ENCODE results near the gene NUP93. TPM values are rescaled to one million over a fixed set of nuclear protein-coding genes. Genes with fewer than 3 reads are reported as not detected.
A peak's percentile ranks its signal among the peaks of the same experiment; 100 is the strongest.
"Not testable (repeated sequence)": the region's sequence is repeated elsewhere in the genome, so short reads cannot be mapped to it uniquely, and the experiment has no call there.

Gene NUP93
- total RNA-seq, 1 experiment from 2014 or later = 60.2 TPM

DNA sequence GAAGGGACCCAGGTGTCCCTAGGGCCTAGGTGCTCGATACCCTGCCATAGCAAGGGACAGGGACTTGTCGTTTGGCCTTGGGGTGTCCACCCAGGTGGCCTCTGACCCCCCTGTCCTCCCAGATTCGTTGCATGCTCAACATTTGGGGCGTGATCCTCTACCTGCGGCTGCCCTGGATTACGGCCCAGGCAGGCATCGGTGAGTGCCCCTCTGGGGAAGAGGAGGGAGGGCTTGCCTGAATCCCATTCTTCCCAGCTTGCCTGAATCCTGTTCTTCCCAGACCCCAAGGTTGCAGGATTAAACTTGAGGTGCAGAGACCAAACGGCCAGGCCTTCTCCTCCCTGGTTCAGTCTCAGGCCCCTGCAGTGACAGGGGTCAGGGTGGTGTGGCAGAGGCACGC lies 138.2 kb downstream of the NUP93 start:
- Mint-ChIP-seq H3K4me3 (ENCODE audit: unreplicated experiment) (no peak overlapping the region), H3K27me3 (ENCODE audit: insufficient read depth, unreplicated experiment) (no peaks in the 10 kb centered on the region), H3K9me3 (ENCODE audit: unreplicated experiment) (no peaks in the 10 kb centered on the region), H3K36me3 (ENCODE audit: insufficient read depth, unreplicated experiment) (no peaks in the 10 kb centered on the region), H3K27ac (ENCODE audit: low read depth, unreplicated experiment) (no peak overlapping the region), H3K4me1 (ENCODE audit: insufficient read depth, unreplicated experiment) (peaks cover 5% of the 10 kb centered on the region)
- CTCF ChIA-PET = interaction anchor here (0.6 to 3.5 kb wide), 19 partner anchors 10 to 818 kb away, joined by 3 to 27 read pairs (median 4); no protein-coding TSS in a partner anchor
- no TSS peak for BruUV-seq (replicated peaks)
- intact Hi-C loops (cut with micrococcal nuclease) = loop anchor here (5.0 kb wide), 2 partner anchors 64 to 214 kb away; partner anchors contain the start of gene HERPUD1
- POLR2A ChIA-PET = interaction anchor here (0.7 to 2.4 kb wide), 2 partner anchors 21 to 64 kb away, joined by 3 to 12 read pairs; partner anchors contain the start of gene HERPUD1
- TF ChIP-seq, protein P1, sequence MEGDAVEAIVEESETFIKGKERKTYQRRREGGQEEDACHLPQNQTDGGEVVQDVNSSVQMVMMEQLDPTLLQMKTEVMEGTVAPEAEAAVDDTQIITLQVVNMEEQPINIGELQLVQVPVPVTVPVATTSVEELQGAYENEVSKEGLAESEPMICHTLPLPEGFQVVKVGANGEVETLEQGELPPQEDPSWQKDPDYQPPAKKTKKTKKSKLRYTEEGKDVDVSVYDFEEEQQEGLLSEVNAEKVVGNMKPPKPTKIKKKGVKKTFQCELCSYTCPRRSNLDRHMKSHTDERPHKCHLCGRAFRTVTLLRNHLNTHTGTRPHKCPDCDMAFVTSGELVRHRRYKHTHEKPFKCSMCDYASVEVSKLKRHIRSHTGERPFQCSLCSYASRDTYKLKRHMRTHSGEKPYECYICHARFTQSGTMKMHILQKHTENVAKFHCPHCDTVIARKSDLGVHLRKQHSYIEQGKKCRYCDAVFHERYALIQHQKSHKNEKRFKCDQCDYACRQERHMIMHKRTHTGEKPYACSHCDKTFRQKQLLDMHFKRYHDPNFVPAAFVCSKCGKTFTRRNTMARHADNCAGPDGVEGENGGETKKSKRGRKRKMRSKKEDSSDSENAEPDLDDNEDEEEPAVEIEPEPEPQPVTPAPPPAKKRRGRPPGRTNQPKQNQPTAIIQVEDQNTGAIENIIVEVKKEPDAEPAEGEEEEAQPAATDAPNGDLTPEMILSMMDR (IDR thresholded peaks at IDR 0.05; ENCODE audit: unreplicated experiment) = no peak
- no peak for DNase-seq (ENCODE audit: unreplicated experiment)

DNA sequence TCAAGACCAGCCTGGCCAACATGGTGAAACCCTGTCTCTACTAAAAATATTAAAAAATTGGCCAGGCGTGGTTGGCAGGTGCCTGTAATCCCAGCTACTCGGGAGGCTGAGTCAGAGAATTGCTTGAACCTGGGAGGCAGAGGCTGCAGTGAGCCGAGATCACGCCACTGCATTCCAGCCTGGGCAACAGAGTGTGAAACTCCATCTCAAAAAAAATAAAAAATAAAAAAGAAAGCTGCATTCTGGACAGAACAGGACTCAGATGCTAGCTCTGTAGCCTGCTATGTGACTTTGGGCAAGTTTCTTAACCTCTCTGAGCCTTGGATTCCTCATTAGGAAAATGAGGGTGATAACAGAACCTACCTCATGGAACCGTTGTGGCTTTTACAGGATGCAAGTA lies 138.8 kb downstream of the NUP93 start:
- H3K36me3 Mint-ChIP-seq (ENCODE audit: insufficient read depth, unreplicated experiment); H3K27ac Mint-ChIP-seq (ENCODE audit: low read depth, unreplicated experiment); BruUV-seq (replicated peaks); H3K27me3 Mint-ChIP-seq (ENCODE audit: insufficient read depth, unreplicated experiment); H3K9me3 Mint-ChIP-seq (ENCODE audit: unreplicated experiment); DNase-seq (ENCODE audit: unreplicated experiment); H3K4me1 Mint-ChIP-seq (ENCODE audit: insufficient read depth, unreplicated experiment); H3K4me3 Mint-ChIP-seq (ENCODE audit: unreplicated experiment): not testable (repeated sequence)
- POLR2A ChIA-PET = interaction anchor here (0.7 to 2.4 kb wide), 3 partner anchors 21 to 79 kb away, joined by 3 to 12 read pairs (median 4); partner anchors contain the start of gene HERPUD1
- CTCF ChIA-PET = interaction anchor here (0.6 to 3.5 kb wide), 9 partner anchors 11 to 1344 kb away, joined by 3 to 27 read pairs (median 3); partner anchors contain the start of gene CCL17
- intact Hi-C loops (cut with micrococcal nuclease) = loop anchor here (5.0 kb wide), 2 partner anchors 64 to 214 kb away; partner anchors contain the start of gene HERPUD1

DNA sequence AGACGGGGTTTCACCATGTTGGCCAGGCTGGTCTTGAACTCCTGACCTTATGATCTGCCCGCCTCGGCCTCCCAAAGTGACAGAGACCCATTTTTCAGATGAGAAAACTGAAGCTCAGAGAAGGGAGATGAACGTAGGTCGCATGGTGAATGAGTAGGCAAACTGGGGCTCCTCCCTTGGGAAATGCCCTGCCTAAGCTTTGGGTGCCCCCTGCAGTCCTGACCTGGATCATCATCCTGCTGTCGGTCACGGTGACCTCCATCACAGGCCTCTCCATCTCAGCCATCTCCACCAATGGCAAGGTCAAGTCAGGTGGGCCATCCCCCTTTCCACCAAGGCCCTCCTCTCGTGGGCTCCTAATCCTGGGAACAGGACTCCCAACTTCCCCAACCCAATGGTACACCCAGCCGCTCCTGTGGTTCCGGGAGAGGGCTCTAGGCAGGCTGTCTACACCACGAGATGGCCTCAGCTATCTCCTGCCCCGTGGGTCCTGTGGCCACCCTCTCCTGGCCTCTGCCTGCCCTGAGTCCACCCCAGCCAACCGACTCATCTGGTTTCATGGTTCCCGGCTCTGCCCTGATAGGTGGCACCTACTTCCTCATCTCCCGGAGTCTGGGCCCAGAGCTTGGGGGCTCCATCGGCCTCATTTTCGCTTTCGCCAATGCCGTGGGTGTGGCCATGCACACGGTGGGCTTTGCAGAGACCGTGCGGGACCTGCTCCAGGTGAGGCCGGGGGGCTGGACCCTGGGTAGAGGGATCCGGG lies 139.8 kb downstream of the NUP93 start:
- no peaks in the 10 kb centered on the region for H3K27me3 Mint-ChIP-seq (ENCODE audit: insufficient read depth, unreplicated experiment)
- no peak overlapping the region for H3K4me3 Mint-ChIP-seq (ENCODE audit: unreplicated experiment)
- H3K27ac Mint-ChIP-seq (ENCODE audit: low read depth, unreplicated experiment) = no peak overlapping the region
- BruUV-seq (replicated peaks) = no TSS peak
- no peaks in the 10 kb centered on the region for H3K36me3 Mint-ChIP-seq (ENCODE audit: insufficient read depth, unreplicated experiment)
- CTCF ChIA-PET = interaction anchor here (0.6 to 3.5 kb wide), 6 partner anchors 8 to 1343 kb away, joined by 3 to 27 read pairs (median 4); no protein-coding TSS in a partner anchor
- H3K9me3 Mint-ChIP-seq (ENCODE audit: unreplicated experiment) = no peaks in the 10 kb centered on the region
- DNase-seq (ENCODE audit: unreplicated experiment) = peak; percentile 57
- intact Hi-C loops (cut with micrococcal nuclease) = loop anchor here (5.0 kb wide), 2 partner anchors 63 to 213 kb away; partner anchors contain the start of gene HERPUD1
- H3K4me1 Mint-ChIP-seq (ENCODE audit: insufficient read depth, unreplicated experiment) = peaks cover 5% of the 10 kb centered on the region
- TF ChIP-seq, protein P1 (IDR thresholded peaks at IDR 0.05; ENCODE audit: unreplicated experiment) = peak; percentile 29
- POLR2A ChIA-PET = no interaction called here

DNA sequence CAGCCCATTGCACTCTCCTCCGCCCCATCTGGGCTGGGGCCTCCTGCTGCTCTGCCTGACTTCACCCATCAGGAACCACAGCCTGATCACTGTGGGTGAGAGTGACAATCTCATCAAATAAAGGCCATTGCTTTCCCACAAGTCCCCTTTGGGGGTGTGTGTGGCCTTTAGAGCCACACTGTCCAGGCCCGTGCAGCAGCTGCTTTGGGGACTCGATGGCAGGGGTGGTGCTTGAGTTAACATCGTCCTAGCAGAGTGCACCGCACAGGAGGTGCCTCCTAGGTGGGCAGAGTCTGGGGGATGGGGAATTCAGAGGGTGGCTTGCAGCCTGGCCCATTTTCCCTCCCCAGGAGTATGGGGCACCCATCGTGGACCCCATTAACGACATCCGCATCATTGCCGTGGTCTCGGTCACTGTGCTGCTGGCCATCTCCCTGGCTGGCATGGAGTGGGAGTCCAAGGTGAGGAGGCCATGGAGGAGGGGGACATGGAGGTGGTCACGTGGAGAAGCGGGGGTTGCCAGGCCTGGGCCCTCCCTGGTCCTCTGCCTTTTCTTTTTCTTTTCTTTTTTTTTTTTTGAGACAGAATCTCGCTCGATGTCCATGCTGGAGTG lies 140.5 kb downstream of the NUP93 start:
- no TSS peak for BruUV-seq (replicated peaks)
- no peak for DNase-seq (ENCODE audit: unreplicated experiment)
- peaks cover 5% of the 10 kb centered on the region for H3K4me1 Mint-ChIP-seq (ENCODE audit: insufficient read depth, unreplicated experiment)
- no peak overlapping the region for H3K27ac Mint-ChIP-seq (ENCODE audit: low read depth, unreplicated experiment)
- intact Hi-C loops (cut with micrococcal nuclease) = no loop called here
- H3K27me3 Mint-ChIP-seq (ENCODE audit: insufficient read depth, unreplicated experiment) = no peaks in the 10 kb centered on the region
- TF ChIP-seq, protein P1 (IDR thresholded peaks at IDR 0.05; ENCODE audit: unreplicated experiment) = no peak
- H3K9me3 Mint-ChIP-seq (ENCODE audit: unreplicated experiment) = no peaks in the 10 kb centered on the region
- H3K4me3 Mint-ChIP-seq (ENCODE audit: unreplicated experiment) = no peak overlapping the region
- CTCF ChIA-PET = interaction anchor here (1.2 kb wide), 1 partner anchor 58 kb away, joined by 3 read pairs; no protein-coding TSS in a partner anchor
- POLR2A ChIA-PET = no interaction called here
- no peaks in the 10 kb centered on the region for H3K36me3 Mint-ChIP-seq (ENCODE audit: insufficient read depth, unreplicated experiment)

Measured in MCF 10A (cell line).